Natural killer cell treated with Interleukin-12 subunit alpha and Interleukin-12 subunit beta and Interleukin-15 and Interleukin-18, amount 100 ng/mL, for 72 hours (primary cell): ENCODE measurements around the gene HMGXB3. TPM values are rescaled to one million over a fixed set of nuclear protein-coding genes. Genes with fewer than 3 reads are reported as not detected.
"Not testable (repeated sequence)": the region's sequence is repeated elsewhere in the genome, so short reads cannot be mapped to it uniquely, and the experiment has no call there.

ENCODE experiments used
- ATAC-seq, 2 donors: fragments of 150-1000 bp; cut with Tn5 transposase in 1 of 2; sonication (Bioruptor Pico), chemical (Tn5 transposase) in 1 of 2; 2 replicates each; pipeline ENCODE4 v1.10.0; 2021
- DNase-seq: peaks from one replicate; pipeline ENCODE4 v3.0.0; 2022; ENCODE audit warnings: low spot score
- H3K27ac Mint-ChIP-seq, 2 donors: 1 replicate in 1 of 2; 2 replicates in 1 of 2; pipeline ENCODE4 v1.8.0; 2022; ENCODE audit warnings: mixed read lengths in 2 of 2, mild to moderate bottlenecking in 1 of 2, moderate library complexity in 1 of 2
- H3K27me3 Mint-ChIP-seq, 2 donors: 1 replicate in 1 of 2; 2 replicates in 1 of 2; pipeline ENCODE4 v1.8.0; 2022; ENCODE audit warnings: mixed read lengths in 2 of 2
- H3K36me3 Mint-ChIP-seq: one replicate; pipeline ENCODE4 v1.8.0; 2022; ENCODE audit warnings: mixed read lengths
- H3K4me1 Mint-ChIP-seq, 2 donors: 1 replicate in 1 of 2; 2 replicates in 1 of 2; pipeline ENCODE4 v1.8.0; 2022; ENCODE audit warnings: low read depth in 2 of 2, mixed read lengths in 2 of 2, mild to moderate bottlenecking in 1 of 2
- H3K4me3 Mint-ChIP-seq: one replicate; pipeline ENCODE4 v1.8.0; 2022; ENCODE audit warnings: mixed read lengths
- H3K9me3 Mint-ChIP-seq: 2 replicates; pipeline ENCODE4 v1.8.0; 2022; ENCODE audit warnings: mixed read lengths
- total RNA-seq, 2 donors: library from RNA; stranded (reverse); gene quantifications; one replicate each; pipeline ENCODE4 v1.2.3, GENCODE V29; 2022

Gene HMGXB3
- total RNA-seq, 2 donors from 2014 or later = 47.5 to 76.7 TPM

DNA sequence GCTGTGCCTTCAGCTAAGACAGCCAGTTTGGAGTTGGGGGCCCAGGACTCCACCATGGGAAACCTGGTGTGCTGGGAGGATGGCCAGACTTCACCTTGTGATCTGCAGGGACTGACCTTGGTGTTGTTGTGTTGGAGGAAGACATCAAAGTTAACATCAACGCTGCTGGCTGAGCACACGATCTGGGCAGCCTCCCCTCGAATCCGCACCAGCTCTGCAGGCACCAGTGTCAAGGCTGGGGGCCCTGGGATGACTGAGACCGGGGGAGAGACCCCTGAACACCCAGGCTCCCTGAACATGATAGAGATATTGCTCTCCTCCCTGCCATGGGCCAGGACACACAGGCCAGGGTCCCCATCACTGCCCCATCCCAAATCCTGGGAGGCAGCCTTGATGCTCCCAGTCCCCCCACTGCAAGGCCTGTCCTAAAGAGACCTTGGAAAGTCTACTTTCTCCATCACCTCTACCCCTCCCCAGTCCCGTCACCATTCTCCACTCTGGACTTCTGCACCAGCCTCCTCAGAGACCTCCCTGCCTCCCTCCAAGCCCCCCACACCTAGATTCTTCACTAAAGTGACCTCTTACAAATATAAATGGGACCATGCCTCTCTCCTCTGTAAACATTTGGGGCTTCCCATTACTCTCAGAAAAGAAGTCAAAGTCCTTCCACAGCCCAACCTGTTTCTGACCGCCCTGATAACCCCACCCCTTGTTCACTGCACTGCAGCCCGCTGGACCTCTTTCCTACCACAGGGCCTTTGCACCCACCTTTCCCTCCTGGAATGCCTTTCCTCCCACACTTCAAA is 77.7 kb downstream of the HMGXB3 start:
- Mint-ChIP-seq H3K4me3 (no peak overlapping the region), H3K27me3 (peaks cover 14 to 16% of the 10 kb centered on the region in 2 donors), H3K27ac (no peak overlapping the region), H3K9me3 (no peaks in the 10 kb centered on the region), H3K4me1 (peaks cover under 1 to 10% of the 10 kb centered on the region in 2 donors), H3K36me3 (no peaks in the 10 kb centered on the region)
- DNase-seq = no peak
- ATAC-seq = no peak

DNA sequence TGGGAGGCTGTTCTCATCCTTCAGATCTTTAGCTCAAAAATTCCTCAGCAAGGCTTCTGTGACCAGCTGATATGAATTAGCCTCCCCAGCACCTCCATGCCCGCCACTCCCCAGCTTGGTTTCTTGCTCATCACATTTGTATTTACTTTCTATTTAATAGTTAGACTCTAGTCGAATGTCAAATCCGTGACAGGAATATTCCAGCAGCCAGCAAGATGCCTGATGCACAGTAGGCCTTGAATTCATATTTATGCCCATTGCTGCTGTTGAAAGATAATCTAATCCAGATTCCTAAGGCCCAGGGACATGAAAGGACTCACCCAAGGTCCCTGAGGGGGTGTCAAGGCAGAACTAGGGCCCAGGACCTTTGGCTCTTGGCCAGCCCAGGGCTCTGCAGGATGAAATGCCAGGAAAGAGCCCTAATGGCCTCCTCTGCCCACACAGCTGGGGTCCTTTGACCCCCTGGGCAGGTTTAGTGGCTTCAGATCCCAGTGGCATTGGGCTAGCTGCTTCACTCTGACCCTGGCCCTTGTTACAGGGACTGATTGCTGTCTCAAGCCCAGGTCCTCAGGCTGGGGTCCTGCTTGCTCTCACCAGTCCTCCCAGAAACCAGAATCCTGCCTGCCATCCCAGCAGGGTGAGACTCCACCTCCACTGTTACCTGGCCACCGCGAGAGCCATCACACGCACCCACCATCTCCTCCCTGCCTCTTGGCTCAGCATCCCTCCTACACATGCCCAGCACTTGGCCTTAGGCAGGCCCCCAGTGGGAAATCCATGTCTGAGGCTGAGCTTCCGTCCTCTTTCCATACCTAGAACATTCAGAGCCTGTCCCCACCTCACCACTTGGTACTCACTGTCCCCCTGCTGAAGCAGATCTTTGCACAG is 78.5 kb downstream of the HMGXB3 start:
- Mint-ChIP-seq H3K4me1 (peaks cover 6 to 14% of the 10 kb centered on the region in 2 donors), H3K27me3 (peaks cover 21 to 23% of the 10 kb centered on the region in 2 donors), H3K27ac (no peak overlapping the region), H3K36me3 (no peaks in the 10 kb centered on the region), H3K9me3 (no peaks in the 10 kb centered on the region), H3K4me3 (no peak overlapping the region)
- DNase-seq (no peak), ATAC-seq (no peak)

DNA sequence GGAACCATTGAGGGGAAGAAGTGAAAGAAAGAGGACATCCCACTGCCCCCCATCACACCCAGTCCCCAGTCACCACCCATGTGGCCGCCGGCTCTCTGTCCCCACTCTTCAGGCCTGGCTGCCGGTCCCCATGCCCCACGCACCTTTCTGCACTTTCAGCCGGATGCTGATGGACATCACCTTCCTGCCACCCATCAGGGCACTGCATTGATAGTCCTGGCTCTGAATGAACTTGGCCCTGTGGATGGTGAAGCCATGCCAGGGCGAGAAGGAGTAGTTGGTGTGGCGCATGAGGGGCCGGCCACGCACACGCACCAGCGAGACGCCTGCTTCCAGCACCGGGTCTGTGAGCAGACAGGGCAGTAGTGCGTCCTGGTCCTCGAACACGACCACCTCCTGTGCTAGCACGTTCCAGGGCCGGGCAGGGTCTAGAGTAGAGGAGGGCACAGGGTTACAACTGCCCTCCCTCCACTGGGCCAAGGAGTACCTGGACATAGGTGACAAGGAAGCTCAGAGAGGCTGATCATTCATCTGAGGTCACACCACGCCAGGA is 79.4 kb downstream of the HMGXB3 start:
- ATAC-seq (no peak), DNase-seq (no peak)
- Mint-ChIP-seq H3K27me3 (peaks cover 21 to 23% of the 10 kb centered on the region in 2 donors), H3K4me3 (no peak overlapping the region), H3K36me3 (no peaks in the 10 kb centered on the region), H3K9me3 (no peaks in the 10 kb centered on the region), H3K27ac (no peak overlapping the region), H3K4me1 (peaks cover 6 to 14% of the 10 kb centered on the region in 2 donors)

DNA sequence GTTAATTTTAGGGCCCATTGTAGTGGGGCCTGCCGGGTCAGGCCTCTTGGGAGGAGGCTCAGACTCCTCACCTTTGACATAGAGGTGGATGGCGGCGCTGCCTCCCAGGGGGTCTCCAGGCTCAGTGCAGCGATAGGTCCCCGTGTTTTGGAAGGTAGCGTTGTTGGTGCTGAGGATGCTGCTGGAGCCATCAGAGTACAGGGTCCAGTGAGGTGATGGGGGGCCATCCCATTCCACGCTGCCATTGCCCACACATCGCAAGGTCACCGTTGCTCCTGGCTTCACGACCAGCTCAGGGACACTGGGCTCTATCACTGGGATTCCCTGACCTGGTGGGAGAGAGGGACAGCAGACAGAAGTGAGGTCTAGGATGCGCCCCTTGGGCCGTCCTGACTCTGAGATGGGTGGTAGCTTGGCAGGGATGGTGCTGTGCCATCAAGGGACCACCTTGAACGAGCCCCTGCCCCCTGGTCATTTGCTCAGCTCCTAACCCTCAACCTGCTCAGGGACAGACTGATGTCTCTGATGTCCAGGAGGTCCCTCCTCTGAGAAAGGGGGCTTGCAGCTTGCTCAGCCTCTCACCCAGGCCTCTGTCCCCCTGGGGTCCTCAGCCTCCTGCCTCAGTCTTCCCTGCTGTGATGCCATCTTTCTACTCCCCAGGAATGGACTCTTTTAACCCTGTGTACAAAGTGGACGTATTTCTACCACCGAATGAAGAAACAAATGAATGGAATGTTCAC is 80.3 kb downstream of the HMGXB3 start:
- Mint-ChIP-seq H3K27me3 (peaks cover 26 to 27% of the 10 kb centered on the region in 2 donors), H3K9me3 (no peaks in the 10 kb centered on the region), H3K4me3 (no peak overlapping the region), H3K4me1 (peaks cover 6 to 14% of the 10 kb centered on the region in 2 donors), H3K27ac (no peak overlapping the region), H3K36me3 (no peaks in the 10 kb centered on the region)
- DNase-seq (no peak), ATAC-seq (no peak)

DNA sequence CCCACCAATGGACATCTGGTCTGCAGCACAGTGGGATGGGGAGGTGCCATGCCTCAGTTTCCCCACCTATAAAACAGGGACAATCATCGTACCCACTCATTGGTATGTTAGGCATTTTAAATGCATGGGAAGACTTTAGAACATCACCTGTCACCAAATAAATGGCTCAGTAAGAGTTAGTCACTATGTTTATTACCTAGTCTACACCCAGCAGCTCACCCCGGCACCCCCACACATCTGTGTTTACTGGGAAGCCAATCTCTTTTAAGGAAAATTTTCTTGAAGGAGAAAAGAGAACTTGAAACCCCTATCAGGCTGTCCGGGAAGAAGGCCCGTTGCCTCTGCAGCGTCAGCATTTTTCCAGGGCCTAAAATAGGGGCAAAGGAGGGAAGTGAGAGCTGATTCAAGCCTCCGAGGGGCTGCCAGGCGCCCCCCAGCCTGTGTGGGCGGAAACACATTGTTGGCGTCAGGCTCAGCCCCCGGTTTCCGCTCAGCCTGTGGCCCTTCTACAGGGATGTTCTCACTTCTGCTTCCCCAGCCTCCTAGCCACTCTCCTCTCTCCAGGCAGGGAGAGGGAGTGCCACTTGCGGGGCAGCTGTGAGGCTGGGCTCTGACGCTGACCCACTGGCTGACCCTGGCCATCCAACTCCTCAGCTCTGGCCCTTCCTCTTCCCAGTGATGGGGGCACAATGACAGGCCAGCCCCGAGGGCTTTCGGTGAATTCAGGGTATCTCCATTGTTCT is 81.2 kb downstream of the HMGXB3 start:
- peaks cover 27 to 29% of the 10 kb centered on the region in 2 donors for H3K27me3 Mint-ChIP-seq
- H3K36me3 Mint-ChIP-seq = no peaks in the 10 kb centered on the region
- no peaks in the 10 kb centered on the region for H3K9me3 Mint-ChIP-seq
- H3K4me3 Mint-ChIP-seq = no peak overlapping the region
- no peak overlapping the region for H3K27ac Mint-ChIP-seq
- ATAC-seq = peak in 1 of 2 donors; percentile 34
- peaks cover 6 to 14% of the 10 kb centered on the region in 2 donors for H3K4me1 Mint-ChIP-seq
- no peak for DNase-seq

DNA sequence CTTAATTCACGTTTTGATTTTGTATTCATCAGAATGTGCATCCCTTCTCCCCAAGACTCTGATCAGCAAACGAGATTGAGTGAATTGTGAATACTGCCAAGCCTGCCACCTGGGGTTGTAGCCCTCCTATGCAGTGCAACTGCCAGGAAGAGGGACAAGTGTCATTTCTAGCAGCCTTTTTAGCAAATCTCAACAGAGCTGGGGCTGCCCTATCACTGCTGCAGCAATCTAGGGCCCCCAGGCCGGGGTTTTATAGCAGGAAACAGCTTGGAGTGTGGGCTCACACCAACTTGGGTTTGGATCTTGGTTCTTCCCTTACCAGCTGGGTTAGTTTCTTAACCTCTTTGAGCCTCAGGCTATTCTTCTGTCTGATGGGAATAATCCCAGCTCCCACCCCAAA is 81.8 kb downstream of the HMGXB3 start:
- no peak overlapping the region for H3K27ac Mint-ChIP-seq
- no peak for DNase-seq
- no peak overlapping the region for H3K4me3 Mint-ChIP-seq
- ATAC-seq = no peak
- H3K9me3 Mint-ChIP-seq = no peaks in the 10 kb centered on the region
- no peaks in the 10 kb centered on the region for H3K36me3 Mint-ChIP-seq
- H3K27me3 Mint-ChIP-seq = peaks cover 27 to 35% of the 10 kb centered on the region in 2 donors
- peaks cover 6 to 14% of the 10 kb centered on the region in 2 donors for H3K4me1 Mint-ChIP-seq

DNA sequence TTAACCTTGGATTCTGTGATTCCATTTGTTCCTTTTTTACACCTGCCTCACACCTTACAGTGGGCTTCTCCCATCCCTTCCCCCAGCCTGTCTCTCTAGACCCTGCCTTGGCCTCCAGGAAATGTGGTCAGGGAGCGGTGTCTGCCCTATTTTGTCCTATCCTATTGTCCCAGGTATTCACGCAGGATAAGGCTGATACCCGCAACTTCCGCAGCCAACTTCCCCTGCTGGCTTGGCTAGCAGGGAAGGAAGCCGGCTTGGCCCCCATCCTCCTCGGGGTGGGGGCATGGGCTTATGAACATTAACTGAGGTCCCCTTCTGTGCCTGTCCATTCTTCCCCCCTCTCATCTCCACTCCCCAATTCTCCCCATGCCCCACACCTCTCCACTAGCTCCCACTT is 82.3 kb downstream of the HMGXB3 start:
- H3K4me1 Mint-ChIP-seq = peaks cover 6 to 14% of the 10 kb centered on the region in 2 donors
- peaks cover 31 to 40% of the 10 kb centered on the region in 2 donors for H3K27me3 Mint-ChIP-seq
- no peak for ATAC-seq

DNA sequence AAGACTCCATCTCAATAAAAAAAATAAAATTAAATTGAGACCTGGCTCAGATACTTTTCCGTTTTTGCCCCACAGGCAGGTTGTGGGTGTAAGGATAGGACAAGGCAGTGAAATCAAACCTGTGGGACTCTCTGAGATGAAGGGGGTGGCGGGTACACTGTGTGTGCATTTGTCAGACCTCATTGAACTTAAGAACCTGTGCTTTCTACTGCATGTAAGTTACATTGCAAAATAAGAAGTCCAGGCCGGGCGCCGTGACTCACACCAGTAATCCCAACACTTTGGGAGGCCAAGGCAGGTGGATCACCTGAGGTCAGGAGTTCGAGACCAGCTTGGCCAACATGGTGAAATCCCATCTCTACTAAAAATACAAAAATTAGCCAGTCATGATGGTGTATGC is 84.2 kb downstream of the HMGXB3 start:
- H3K9me3 Mint-ChIP-seq, H3K27ac Mint-ChIP-seq, DNase-seq, H3K36me3 Mint-ChIP-seq, ATAC-seq, H3K4me3 Mint-ChIP-seq: not testable (repeated sequence)
- Mint-ChIP-seq H3K4me1 (peaks cover 6 to 14% of the 10 kb centered on the region in 2 donors), H3K27me3 (peaks cover 35 to 38% of the 10 kb centered on the region in 2 donors)

More for the DNA sequence above, 82.3 kb downstream of the HMGXB3 start:
- Mint-ChIP-seq H3K27ac (no peak overlapping the region), H3K36me3 (no peaks in the 10 kb centered on the region), H3K9me3 (no peaks in the 10 kb centered on the region), H3K4me3 (no peak overlapping the region)
- DNase-seq = no peak

DNA sequence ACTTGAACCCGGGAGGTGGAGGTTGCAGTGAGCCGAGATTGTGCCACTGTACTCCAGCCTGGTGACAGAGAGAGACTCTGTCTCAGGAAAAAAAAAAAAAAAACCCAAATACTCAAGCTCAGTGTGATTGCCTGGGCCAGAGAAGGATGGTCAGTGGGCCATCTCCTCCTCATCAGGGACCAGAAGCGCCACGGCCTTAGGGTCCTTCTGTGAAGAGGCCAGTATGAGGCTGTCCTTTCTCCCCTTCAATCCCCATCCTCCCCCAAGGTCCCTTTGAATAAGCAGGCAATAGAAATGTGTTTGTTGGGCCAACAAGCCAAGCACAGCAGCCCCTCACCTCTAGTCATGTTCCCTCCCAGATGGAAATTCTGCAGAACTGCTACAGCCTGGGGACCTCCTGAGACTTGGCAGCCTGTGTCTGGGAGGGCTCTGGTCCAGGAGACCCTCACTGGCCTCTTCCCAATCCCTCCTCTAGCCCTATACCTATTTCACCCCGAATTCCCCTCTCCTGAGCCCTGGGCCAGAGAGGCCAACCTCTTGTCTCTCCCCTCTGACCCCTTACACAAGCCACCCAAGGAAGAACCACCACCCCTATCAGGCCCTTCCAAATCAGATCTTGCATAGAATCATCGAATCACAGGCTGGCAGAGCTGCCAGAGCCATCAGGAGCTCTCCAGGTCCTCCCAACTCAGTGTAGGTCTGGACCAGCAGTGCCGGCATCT is 84.8 kb downstream of the HMGXB3 start:
- no peak for DNase-seq
- H3K27me3 Mint-ChIP-seq = peaks cover 37 to 38% of the 10 kb centered on the region in 2 donors

DNA sequence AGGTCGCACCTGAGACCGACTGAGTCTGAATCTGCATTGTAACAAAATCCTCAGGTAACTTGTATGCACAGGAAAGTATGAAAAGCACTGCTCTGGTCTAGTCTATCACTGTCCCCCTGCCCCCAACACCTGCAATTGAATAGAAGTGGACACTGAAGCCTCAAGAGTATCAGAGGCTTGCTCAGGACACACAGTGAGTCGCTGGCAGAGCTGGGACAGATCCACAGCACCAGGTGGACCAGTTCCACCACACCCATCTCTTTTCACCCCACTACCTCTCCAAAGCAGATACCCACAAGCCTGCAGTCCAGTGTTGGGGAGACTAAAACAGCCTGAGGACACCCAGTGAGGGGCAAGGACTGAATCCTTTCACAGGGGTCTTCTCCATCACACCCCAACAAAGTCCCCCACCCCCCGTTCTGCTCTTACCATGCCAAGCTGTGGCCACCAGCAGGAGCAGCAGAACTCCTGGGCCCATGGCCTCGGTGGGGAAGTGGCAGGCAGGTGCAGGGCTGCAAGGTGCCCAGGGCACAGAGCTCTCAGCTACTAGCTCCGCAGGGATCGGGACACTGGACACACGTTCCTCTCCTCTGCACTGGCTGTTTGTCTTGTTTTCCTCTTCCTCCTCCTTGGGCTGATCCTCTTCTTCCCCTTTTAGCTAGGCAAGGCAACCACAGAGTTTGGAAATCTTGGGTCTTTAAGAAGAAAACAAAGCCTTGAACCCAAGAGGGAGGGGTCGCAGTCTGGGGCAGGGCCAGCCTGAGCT is 85.6 kb downstream of the HMGXB3 start, which contains the start of gene CSF1R:
CSF1R (minus strand) TSS at position 605 of the 766 bp plus-strand sequence; CDS start at position 478, 127 bp downstream.
- no peaks in the 10 kb centered on the region for H3K9me3 Mint-ChIP-seq
- DNase-seq (no peak), ATAC-seq (peak in 1 of 2 donors; percentile 36)
- no peaks in the 10 kb centered on the region for H3K36me3 Mint-ChIP-seq
- peaks cover 7 to 14% of the 10 kb centered on the region in 2 donors for H3K4me1 Mint-ChIP-seq
- H3K27me3 Mint-ChIP-seq = peaks cover 43 to 44% of the 10 kb centered on the region in 2 donors
- no peak within 1 kb of the TSS for H3K4me3 Mint-ChIP-seq
- no peak within 1 kb of the TSS for H3K27ac Mint-ChIP-seq

More for the DNA sequence above, 84.8 kb downstream of the HMGXB3 start:
- ATAC-seq = peak; percentile 25 to 36
- Mint-ChIP-seq H3K4me1 (peaks cover 6 to 14% of the 10 kb centered on the region in 2 donors), H3K9me3 (no peaks in the 10 kb centered on the region), H3K27ac (no peak overlapping the region), H3K4me3 (no peak overlapping the region), H3K36me3 (no peaks in the 10 kb centered on the region)

DNA sequence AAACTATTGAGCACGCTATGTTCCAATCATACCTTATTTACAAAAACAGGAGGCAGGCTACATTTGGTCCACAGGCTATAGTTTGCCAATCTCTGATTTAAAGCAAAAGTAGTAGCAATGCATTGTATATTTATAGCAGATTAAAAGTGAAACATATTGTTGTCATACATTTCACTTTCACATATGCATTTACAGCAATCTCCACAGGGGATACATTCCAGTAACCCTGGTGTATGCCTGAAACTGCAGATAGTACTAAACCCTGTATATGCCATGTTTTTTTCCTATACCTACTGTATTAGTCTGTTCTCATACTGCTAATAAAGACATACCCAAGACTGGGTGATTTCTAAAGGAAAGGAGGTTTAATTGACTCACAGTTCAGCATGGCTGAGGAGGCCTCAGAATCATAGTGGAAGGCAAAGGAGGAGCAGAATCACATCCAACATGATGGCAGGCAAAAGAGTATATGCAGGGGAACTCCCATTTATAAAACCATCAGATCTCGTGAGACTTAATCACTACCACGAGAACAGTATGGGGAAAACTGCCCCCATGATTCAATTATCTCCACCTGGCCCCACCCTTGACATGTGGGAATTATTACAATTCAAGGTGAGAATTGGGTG is 91.7 kb downstream of the HMGXB3 start:
- Mint-ChIP-seq H3K27me3 (peaks cover 39 to 50% of the 10 kb centered on the region in 2 donors), H3K27ac (no peak overlapping the region), H3K4me3 (no peak overlapping the region), H3K9me3 (no peaks in the 10 kb centered on the region), H3K4me1 (peaks cover 4 to 9% of the 10 kb centered on the region in 2 donors), H3K36me3 (no peaks in the 10 kb centered on the region)
- ATAC-seq = no peak
- DNase-seq = no peak
